ENCODE data around the gene MRGPRE. TPM values are rescaled to one million over a fixed set of nuclear protein-coding genes. Genes with fewer than 3 reads are reported as not detected.

MRGPRE gene
- total RNA-seq, 1 donor from 2014 or later: 1.0 TPM

DNA sequence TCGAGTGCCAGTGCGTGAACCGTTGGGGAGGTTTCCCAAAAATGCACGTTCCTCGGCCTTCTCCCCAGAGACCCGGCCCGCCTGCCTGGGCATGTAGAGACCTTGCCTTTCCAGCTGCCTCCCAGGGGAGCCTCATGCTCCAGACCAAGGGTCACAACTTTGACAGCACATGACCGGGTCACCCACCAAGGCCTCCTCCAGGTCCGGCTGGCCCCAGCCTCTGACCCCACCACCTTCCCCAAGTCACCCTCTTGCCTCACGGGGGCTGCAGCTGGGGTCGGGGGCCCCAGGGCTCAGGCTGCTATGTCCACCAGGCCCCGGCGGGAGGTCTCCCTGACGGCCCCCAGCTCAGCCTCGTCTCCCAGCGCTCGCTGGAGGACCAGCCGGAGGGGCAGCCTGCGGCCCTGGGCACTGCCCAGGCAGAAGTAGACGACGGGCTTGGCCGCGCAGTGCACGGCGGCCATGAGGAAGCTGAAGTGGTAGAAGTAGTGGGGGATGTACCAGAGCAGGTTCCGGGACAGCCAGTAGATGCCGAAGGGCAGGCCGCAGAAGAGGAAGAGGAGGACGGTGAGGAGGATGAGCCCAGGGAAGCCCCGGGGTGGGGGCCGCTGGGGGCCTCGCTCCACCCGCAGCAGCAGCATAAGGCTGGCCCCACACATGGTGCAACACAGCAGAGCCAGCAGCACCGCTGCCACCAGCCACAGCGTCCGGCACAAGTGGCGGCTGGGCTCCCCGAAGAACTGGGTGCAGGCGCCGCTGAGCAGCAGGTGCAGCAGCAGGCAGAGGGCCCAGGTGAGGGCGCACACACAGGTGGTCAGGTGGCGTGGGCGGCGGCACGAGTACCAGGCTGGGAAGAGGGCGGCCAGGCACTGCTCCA is 4.4 kb downstream of the MRGPRE start:
- Mint-ChIP-seq H3K27ac (ENCODE audit: unreplicated experiment) (no peak overlapping the region), H3K27me3 (ENCODE audit: unreplicated experiment) (peaks cover 7% of the 10 kb centered on the region), H3K4me1 (ENCODE audit: low read depth, unreplicated experiment) (peaks cover 26% of the 10 kb centered on the region), H3K9me3 (ENCODE audit: unreplicated experiment) (peaks cover 15% of the 10 kb centered on the region), H3K4me3 (ENCODE audit: unreplicated experiment) (no peak overlapping the region), H3K36me3 (ENCODE audit: unreplicated experiment) (no peaks in the 10 kb centered on the region)
- TF ChIP-seq, protein P1, sequence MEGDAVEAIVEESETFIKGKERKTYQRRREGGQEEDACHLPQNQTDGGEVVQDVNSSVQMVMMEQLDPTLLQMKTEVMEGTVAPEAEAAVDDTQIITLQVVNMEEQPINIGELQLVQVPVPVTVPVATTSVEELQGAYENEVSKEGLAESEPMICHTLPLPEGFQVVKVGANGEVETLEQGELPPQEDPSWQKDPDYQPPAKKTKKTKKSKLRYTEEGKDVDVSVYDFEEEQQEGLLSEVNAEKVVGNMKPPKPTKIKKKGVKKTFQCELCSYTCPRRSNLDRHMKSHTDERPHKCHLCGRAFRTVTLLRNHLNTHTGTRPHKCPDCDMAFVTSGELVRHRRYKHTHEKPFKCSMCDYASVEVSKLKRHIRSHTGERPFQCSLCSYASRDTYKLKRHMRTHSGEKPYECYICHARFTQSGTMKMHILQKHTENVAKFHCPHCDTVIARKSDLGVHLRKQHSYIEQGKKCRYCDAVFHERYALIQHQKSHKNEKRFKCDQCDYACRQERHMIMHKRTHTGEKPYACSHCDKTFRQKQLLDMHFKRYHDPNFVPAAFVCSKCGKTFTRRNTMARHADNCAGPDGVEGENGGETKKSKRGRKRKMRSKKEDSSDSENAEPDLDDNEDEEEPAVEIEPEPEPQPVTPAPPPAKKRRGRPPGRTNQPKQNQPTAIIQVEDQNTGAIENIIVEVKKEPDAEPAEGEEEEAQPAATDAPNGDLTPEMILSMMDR (IDR thresholded peaks at IDR 0.05; ENCODE audit: partially characterized antibody, unreplicated experiment): no peak
- no peak for DNase-seq

DNA sequence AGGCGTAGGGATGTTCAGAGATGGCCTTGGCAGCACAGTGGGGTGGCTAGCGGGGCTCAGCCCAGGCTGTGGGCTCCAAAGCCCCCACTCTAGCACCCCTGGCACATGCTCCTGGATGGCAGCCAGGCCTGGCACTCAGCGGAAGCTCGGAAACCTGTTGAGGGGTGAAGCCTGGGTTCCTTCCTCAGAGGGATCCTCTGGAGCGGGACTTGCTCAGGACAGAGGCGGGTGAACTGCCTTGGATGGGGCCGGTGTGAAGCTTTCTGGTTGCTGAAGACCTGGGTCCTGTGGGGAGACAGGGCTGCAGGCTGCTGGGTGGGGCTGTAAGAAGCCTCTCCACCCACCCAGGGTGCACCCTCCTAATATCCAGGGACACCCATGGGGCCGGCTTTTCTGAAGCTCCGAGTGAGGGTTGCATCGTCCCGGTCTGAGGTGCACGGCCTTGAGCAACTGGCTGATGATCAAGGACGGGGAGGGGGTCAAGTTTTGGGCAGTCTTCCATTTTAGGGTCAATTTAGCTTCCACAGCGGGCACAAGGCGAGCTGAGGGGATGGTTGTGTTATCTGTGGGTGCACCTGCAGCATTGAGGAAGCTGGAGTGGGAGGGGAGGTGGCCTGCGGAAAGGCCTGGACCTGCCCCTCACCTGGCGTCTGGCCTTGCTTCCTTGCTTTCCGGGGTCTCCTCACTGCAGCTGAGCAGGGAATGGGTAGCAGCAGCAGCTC is 5.2 kb downstream of the MRGPRE start:
- TF ChIP-seq, protein P1 (IDR thresholded peaks at IDR 0.05; ENCODE audit: partially characterized antibody, unreplicated experiment): no peak
- Mint-ChIP-seq H3K36me3 (ENCODE audit: unreplicated experiment) (no peaks in the 10 kb centered on the region), H3K4me3 (ENCODE audit: unreplicated experiment) (no peak overlapping the region), H3K27ac (ENCODE audit: unreplicated experiment) (no peak overlapping the region), H3K27me3 (ENCODE audit: unreplicated experiment) (peaks cover 3% of the 10 kb centered on the region), H3K9me3 (ENCODE audit: unreplicated experiment) (peaks cover 9% of the 10 kb centered on the region), H3K4me1 (ENCODE audit: low read depth, unreplicated experiment) (peaks cover 18% of the 10 kb centered on the region)
- DNase-seq: no peak

DNA sequence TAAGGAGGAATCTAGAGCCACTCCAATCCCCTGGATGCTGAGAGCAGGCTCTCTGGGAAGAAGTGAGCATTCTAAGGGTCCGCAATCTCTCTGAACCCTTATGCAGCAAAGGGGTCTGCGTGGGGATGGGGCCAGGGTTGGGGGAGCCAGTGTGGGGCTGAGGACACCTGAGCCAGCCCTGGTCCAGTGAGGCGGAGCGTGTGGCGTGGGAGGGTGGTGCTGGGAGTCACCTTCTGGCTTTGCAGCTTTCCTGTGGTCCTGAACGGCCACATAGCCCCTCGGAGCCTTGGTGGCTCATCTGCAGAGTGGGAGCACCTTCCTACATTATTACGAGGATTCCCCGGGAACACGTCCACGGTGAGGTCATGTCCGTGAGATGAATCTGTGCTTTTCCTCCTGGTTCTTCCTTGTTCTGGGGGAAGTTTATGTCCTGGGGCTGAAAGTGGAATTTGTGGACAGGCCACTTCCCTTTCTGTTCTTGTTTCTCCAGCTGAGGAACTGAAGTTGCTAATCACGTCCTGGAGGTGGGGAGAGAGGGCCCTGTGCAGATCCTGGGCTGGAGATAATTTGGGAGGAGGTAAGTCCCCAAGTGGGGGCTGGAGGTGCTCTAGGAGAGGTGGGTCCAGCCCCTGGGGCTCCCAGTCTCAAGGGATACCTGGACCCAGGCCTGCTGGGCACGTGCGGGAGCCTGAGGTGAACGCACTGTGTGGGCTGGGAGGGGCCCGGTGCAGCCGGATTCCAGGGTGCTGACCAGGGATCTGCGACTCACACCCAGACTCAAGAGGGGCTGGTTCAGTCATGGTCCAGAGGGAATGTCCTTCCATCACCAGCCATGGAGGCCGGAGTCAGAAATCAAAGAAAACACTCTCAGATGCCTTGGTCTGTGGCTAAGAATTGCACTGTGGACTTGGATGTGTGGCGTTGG is 6.1 kb downstream of the MRGPRE start:
- no peak overlapping the region for H3K4me3 Mint-ChIP-seq (ENCODE audit: unreplicated experiment)
- H3K9me3 Mint-ChIP-seq (ENCODE audit: unreplicated experiment): peaks cover 5% of the 10 kb centered on the region
- H3K27me3 Mint-ChIP-seq (ENCODE audit: unreplicated experiment): peaks cover 3% of the 10 kb centered on the region
- peaks cover 15% of the 10 kb centered on the region for H3K4me1 Mint-ChIP-seq (ENCODE audit: low read depth, unreplicated experiment)
- H3K27ac Mint-ChIP-seq (ENCODE audit: unreplicated experiment): no peak overlapping the region
- TF ChIP-seq, protein P1 (IDR thresholded peaks at IDR 0.05; ENCODE audit: partially characterized antibody, unreplicated experiment): no peak
- no peaks in the 10 kb centered on the region for H3K36me3 Mint-ChIP-seq (ENCODE audit: unreplicated experiment)
- DNase-seq: no peak

DNA sequence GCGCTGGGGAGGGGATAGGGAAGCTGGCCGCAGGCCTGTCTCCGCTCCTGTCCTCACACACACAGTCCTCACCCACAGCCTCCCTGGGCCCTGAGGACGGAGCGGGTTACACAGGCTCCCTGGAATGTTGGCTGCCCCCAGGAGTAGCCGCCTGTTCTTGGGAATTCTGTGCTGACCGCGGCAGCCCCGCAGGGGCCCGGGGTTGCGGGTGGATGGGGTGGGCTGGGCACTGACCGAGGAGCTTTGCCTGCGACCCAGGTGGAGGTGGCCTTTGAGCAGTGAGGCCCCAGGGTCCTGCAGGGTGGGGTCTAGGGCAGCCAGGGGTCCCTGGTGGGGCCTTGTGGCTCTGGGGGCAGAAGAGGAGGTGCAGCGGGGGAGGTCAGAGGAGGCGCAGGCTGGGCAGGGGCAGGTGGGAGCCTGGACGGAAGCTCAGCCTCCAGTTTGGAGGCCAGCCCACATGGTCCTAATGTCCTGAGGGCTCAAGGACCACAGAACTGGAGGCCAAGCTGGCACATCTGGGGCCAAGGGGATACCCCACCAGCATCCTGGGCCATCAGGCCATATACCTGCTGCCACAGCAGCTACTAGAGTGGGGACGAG is 7.0 kb downstream of the MRGPRE start:
- Mint-ChIP-seq H3K27me3 (ENCODE audit: unreplicated experiment) (peaks cover 3% of the 10 kb centered on the region), H3K36me3 (ENCODE audit: unreplicated experiment) (no peaks in the 10 kb centered on the region), H3K4me1 (ENCODE audit: low read depth, unreplicated experiment) (peaks cover 14% of the 10 kb centered on the region), H3K4me3 (ENCODE audit: unreplicated experiment) (no peak overlapping the region), H3K27ac (ENCODE audit: unreplicated experiment) (no peak overlapping the region), H3K9me3 (ENCODE audit: unreplicated experiment) (peaks cover 5% of the 10 kb centered on the region)
- no peak for DNase-seq
- TF ChIP-seq, protein P1 (IDR thresholded peaks at IDR 0.05; ENCODE audit: partially characterized antibody, unreplicated experiment): no peak

Measured in glutamatergic neuron (in vitro differentiated cells).